Motor neuron (in vitro differentiated cells): ENCODE measurements around the gene TNFAIP8L1. TPM values are rescaled to one million over a fixed set of nuclear protein-coding genes. Genes with fewer than 3 reads are reported as not detected.

Source experiments
- total RNA-seq, 8 experiments: library from RNA; unstranded; fragments of 300-600 nt; gene quantifications; 2 replicates each; pipeline versions ENCODE4 v1.2.3 to v1.2.4, GENCODE V29; 2022

The TNFAIP8L1 gene
- total RNA-seq, 8 experiments from 2014 or later = 0.61 to 5.7 (median 2.6) TPM

Other genes with a start within 250 kb of the TNFAIP8L1 start
- gene SH3GL1, start 239.0 kb upstream of the TNFAIP8L1 start, total RNA-seq = 10 to 100 TPM; 24.6 to 62.9 (median 40.6) TPM
- 10 to 100 TPM in 3 of 8 experiments, 1 to 10 TPM in 5; 2.3 to 36.2 (median 3.1) TPM for gene CHAF1A, start 236.9 kb upstream of the TNFAIP8L1 start, total RNA-seq
- 10 to 100 TPM; 56.8 to 93.5 (median 74.0) TPM for gene UBXN6, start 181.7 kb upstream of the TNFAIP8L1 start, total RNA-seq
- gene HDGFL2, start 167.2 kb upstream of the TNFAIP8L1 start, total RNA-seq = 10 to 100 TPM; 29.2 to 87.0 (median 59.0) TPM
- gene PLIN4, start 121.0 kb upstream of the TNFAIP8L1 start, total RNA-seq = 1 to 10 TPM in 2 of 8 experiments, under 1 TPM in 6; 0.11 to 1.1 (median 0.50) TPM
- gene PLIN5, start 104.3 kb upstream of the TNFAIP8L1 start, total RNA-seq = 1 to 10 TPM in 3 of 8 experiments, under 1 TPM in 5; 0.36 to 2.6 (median 0.64) TPM
- gene LRG1, start 99.5 kb upstream of the TNFAIP8L1 start, total RNA-seq = under 1 TPM; 0.07 to 0.63 (median 0.22) TPM
- gene SEMA6B, start 79.8 kb upstream of the TNFAIP8L1 start, total RNA-seq = 10 to 100 TPM in 4 of 8 experiments, 1 to 10 TPM in 3, under 1 TPM in 1; 0.56 to 35.1 (median 13.7) TPM
- 100 to 1,000 TPM in 1 of 8 experiments, 10 to 100 TPM in 7; 46.4 to 111 (median 69.0) TPM for gene MYDGF, start 30.8 kb downstream of the TNFAIP8L1 start, total RNA-seq
- gene DPP9, start 84.3 kb downstream of the TNFAIP8L1 start, total RNA-seq = 10 to 100 TPM; 12.5 to 49.3 (median 21.2) TPM
- 1 to 10 TPM; 1.6 to 5.3 (median 2.9) TPM for gene FEM1A, start 152.2 kb downstream of the TNFAIP8L1 start, total RNA-seq
- gene TICAM1, start 192.2 kb downstream of the TNFAIP8L1 start, total RNA-seq = 1 to 10 TPM in 3 of 8 experiments, under 1 TPM in 5; 0.11 to 7.0 (median 0.72) TPM
- 100 to 1,000 TPM in 1 of 8 experiments, 10 to 100 TPM in 4, 1 to 10 TPM in 3; 6.9 to 154 (median 22.1) TPM for gene PLIN3, start 228.2 kb downstream of the TNFAIP8L1 start, total RNA-seq